Endodermal cell (in vitro differentiated cells): ENCODE measurements around the gene SMC1B. TPM values are rescaled to one million over a fixed set of nuclear protein-coding genes. Genes with fewer than 3 reads are reported as not detected.

Experiments
- DNase-seq: peaks from one replicate; pipeline ENCODE4 v3.0.0-alpha.2; 2017
- H3K27ac ChIP-seq: 2 replicates; pipeline ENCODE4 v1.5.1; 2013; ENCODE audit warnings: mild to moderate bottlenecking, low read depth, low read length, moderate library complexity
- H3K27me3 ChIP-seq: 2 replicates; pipeline ENCODE4 v1.6.1; 2013; ENCODE audit warnings: mild to moderate bottlenecking, low read length, moderate library complexity; ENCODE audit not compliant: insufficient read depth, control insufficient read depth, poor library complexity, severe bottlenecking
- H3K36me3 ChIP-seq: 2 replicates; pipeline ENCODE4 v1.7.0; 2013; ENCODE audit warnings: mild to moderate bottlenecking, low read length, moderate library complexity; ENCODE audit not compliant: control insufficient read depth, insufficient read depth
- H3K4me1 ChIP-seq: one replicate; pipeline ENCODE4 v1.7.0; 2013; ENCODE audit warnings: low read length; ENCODE audit not compliant: control insufficient read depth, insufficient read depth
- H3K4me3 ChIP-seq: 2 replicates; pipeline ENCODE4 v1.5.1; 2013; ENCODE audit warnings: mild to moderate bottlenecking, low read length, moderate library complexity
- H3K9ac ChIP-seq: 2 replicates; pipeline ENCODE4 v1.6.1; 2013; ENCODE audit warnings: mild to moderate bottlenecking, low read length, moderate library complexity; ENCODE audit not compliant: poor library complexity, severe bottlenecking; ENCODE audit errors: extremely low read depth
- H3K9me3 ChIP-seq: 2 replicates; pipeline ENCODE4 v1.6.1; 2013; ENCODE audit warnings: mild to moderate bottlenecking, low read length, moderate library complexity; ENCODE audit not compliant: control insufficient read depth
- H3K27ac Mint-ChIP-seq: 2 replicates; pipeline ENCODE4 v1.8.0; 2020; ENCODE audit warnings: mixed read lengths
- H3K27me3 Mint-ChIP-seq: 2 replicates; pipeline ENCODE4 v1.8.0; 2021; ENCODE audit warnings: mild to moderate bottlenecking, mixed read lengths; ENCODE audit not compliant: insufficient read depth
- H3K36me3 Mint-ChIP-seq: 2 replicates; pipeline ENCODE4 v1.8.0; 2020; ENCODE audit warnings: low read depth, mixed read lengths
- H3K4me1 Mint-ChIP-seq: 2 replicates; pipeline ENCODE4 v1.8.0; 2020; ENCODE audit warnings: mixed read lengths
- H3K4me3 Mint-ChIP-seq: 2 replicates; pipeline ENCODE4 v1.8.0; 2020; ENCODE audit warnings: mild to moderate bottlenecking, moderate library complexity, mixed read lengths
- H3K9me3 Mint-ChIP-seq: 2 replicates; pipeline ENCODE4 v1.8.0; 2020; ENCODE audit warnings: mild to moderate bottlenecking, mixed read lengths
- CTCF ChIP-seq: fragments of 200-600 bp; sonication (generic); conservative IDR thresholded peaks from 2 replicates; pipeline ENCODE4 v1.5.0; 2021; ENCODE audit warnings: antibody characterized with exemption, mild to moderate bottlenecking
- WGBS, 2 experiments: methylation state at CpG; one replicate each; pipeline versions ENCODE4 v1.1.5 to v1.1.7; 2013; ENCODE audit warnings: missing lambda C conversion rate in 2 of 2, mixed read lengths in 1 of 2; ENCODE audit not compliant: insufficient coverage in 1 of 2, insufficient read length in 1 of 2; 5-methylcytosine and 5-hydroxymethylcytosine counted together
- total RNA-seq, 2 donors: library from RNA; stranded (reverse); fragmentation: NEBNext Ultra II Directional in 1 of 2; extraction: Animal tissue kit (Norgen Biotek cat#: 25700) in 1 of 2; gene quantifications; 2 replicates in 1 of 2; 3 replicates in 1 of 2; pipeline ENCODE4 v1.2.1, GENCODE V29; 2021

Gene SMC1B
- total RNA-seq, 2 donors from 2014 or later, result 0.11 TPM; not detected in 1

- DNase-seq, result no peak
- no peaks in the 10 kb centered on the region for H3K27me3 Mint-ChIP-seq
- no peaks in the 10 kb centered on the region for H3K9me3 ChIP-seq
Observed at GRCh38 chr22:45334068-45334467, 79.3 kb downstream of the SMC1B start.

GRCh38 chr22:45332001-45332400 lies 81.4 kb downstream of the SMC1B start:
- peaks cover 85% of the 10 kb centered on the region for H3K36me3 ChIP-seq
- TF ChIP-seq CTCF, result no peak
- H3K4me3 Mint-ChIP-seq, result no peak overlapping the region
- H3K9ac ChIP-seq, result no peak overlapping the region
- H3K4me3 ChIP-seq, result no peak overlapping the region
- no peaks in the 10 kb centered on the region for H3K4me1 ChIP-seq
- H3K27ac Mint-ChIP-seq, result no peak overlapping the region
- WGBS, 2 experiments, result 91 to 96% methylated on average over 5 to 7 of the region's 7 CpGs
- no peaks in the 10 kb centered on the region for H3K27me3 Mint-ChIP-seq
- no peak overlapping the region for H3K27ac ChIP-seq
- H3K27me3 ChIP-seq, result no peaks in the 10 kb centered on the region
- H3K4me1 Mint-ChIP-seq, result peaks cover under 1% of the 10 kb centered on the region
- peaks cover 76% of the 10 kb centered on the region for H3K36me3 Mint-ChIP-seq
- H3K9me3 Mint-ChIP-seq, result no peaks in the 10 kb centered on the region
- DNase-seq, result no peak
- no peaks in the 10 kb centered on the region for H3K9me3 ChIP-seq

More at GRCh38 chr22:45334068-45334467, 79.3 kb downstream of the SMC1B start:
- no peaks in the 10 kb centered on the region for H3K9me3 Mint-ChIP-seq
- WGBS, 2 experiments, result 96% methylated on average over 4 to 5 of the region's 5 CpGs
- H3K36me3 ChIP-seq, result peaks cover 84% of the 10 kb centered on the region
- H3K36me3 Mint-ChIP-seq, result peaks cover 82% of the 10 kb centered on the region
- no peak overlapping the region for H3K27ac Mint-ChIP-seq
- TF ChIP-seq CTCF, result no peak
- no peaks in the 10 kb centered on the region for H3K4me1 ChIP-seq
- no peak overlapping the region for H3K4me3 ChIP-seq
- no peaks in the 10 kb centered on the region for H3K27me3 ChIP-seq
- no peak overlapping the region for H3K27ac ChIP-seq
- no peak overlapping the region for H3K9ac ChIP-seq
- H3K4me3 Mint-ChIP-seq, result no peak overlapping the region
- H3K4me1 Mint-ChIP-seq, result peaks cover 2% of the 10 kb centered on the region

GRCh38 chr22:45331486-45331885 lies 81.9 kb downstream of the SMC1B start:
- Histone ChIP-seq H3K4me3 (no peak overlapping the region), H3K36me3 (peaks cover 81% of the 10 kb centered on the region), H3K27me3 (no peaks in the 10 kb centered on the region), H3K9me3 (no peaks in the 10 kb centered on the region), H3K9ac (no peak overlapping the region), H3K4me1 (no peaks in the 10 kb centered on the region), H3K27ac (no peak overlapping the region)
- no peak overlapping the region for H3K27ac Mint-ChIP-seq
- H3K4me1 Mint-ChIP-seq, result no peaks in the 10 kb centered on the region
- WGBS, 2 experiments, result 88 to 96% methylated on average over 9 of the region's 9 CpGs
- no peak for DNase-seq
- no peaks in the 10 kb centered on the region for H3K9me3 Mint-ChIP-seq
- peaks cover 72% of the 10 kb centered on the region for H3K36me3 Mint-ChIP-seq
- TF ChIP-seq CTCF, result no peak
- H3K4me3 Mint-ChIP-seq, result no peak overlapping the region
- H3K27me3 Mint-ChIP-seq, result no peaks in the 10 kb centered on the region
